ENCODE measurements around the gene RRBP1.
"Not testable (repeated sequence)": the region's sequence is repeated elsewhere in the genome, so short reads cannot be mapped to it uniquely, and the experiment has no call there.

The RRBP1 gene

DNA sequence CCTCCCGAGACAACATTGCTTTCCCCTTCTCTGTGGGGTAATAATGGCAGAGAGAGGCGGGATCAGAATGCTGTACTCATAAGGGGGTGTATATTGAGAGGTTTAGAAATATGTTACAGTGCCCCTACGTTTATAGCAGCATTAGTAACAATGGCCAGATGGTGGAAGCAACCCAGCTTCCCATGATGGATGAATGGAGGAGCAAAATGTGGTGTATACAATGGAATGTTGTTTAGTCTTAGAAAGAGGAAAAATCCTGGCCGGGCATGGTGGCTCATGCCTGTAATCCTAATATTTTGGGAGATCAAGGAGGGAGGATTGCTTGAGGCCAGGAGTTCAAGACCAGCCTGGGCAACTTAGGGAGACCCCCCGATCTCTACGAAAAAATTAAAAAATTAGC, 30.7 kb upstream of the RRBP1 start:
- no peak overlapping the region for H3K27ac ChIP-seq
- no peak for TF ChIP-seq ZFX (IDR thresholded peaks at IDR 0.05; ENCODE audit: borderline replicate concordance)
- no peak for TF ChIP-seq CTCF (IDR thresholded peaks at IDR 0.05)

GRCh38 chr20:17712201-17712600, 30.2 kb upstream of the RRBP1 start:
- no peak overlapping the region for H3K27ac ChIP-seq
- TF ChIP-seq CTCF (IDR thresholded peaks at IDR 0.05) = no peak
- no peak for TF ChIP-seq ZFX (IDR thresholded peaks at IDR 0.05; ENCODE audit: borderline replicate concordance)

DNA sequence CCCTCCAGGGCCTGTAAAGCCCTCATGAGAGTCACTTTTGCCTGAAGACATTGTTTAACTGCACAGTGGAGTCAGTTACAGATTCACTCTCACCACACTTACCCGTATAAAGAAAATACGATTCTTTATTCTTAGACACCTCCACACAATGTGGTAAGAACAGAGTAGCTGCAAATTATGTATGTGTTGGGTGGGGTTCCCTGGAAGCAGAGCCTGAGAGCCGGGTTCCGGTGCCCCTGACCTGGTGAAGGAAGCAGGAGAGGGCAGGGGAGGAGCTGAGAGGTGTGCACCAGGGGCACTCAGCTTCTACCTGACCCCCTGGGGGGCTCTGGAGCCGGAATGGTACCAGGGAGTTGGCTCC, 29.2 kb upstream of the RRBP1 start:
- TF ChIP-seq ZFX (IDR thresholded peaks at IDR 0.05; ENCODE audit: borderline replicate concordance) (no peak), CTCF (IDR thresholded peaks at IDR 0.05) (no peak)
- no peak overlapping the region for H3K27ac ChIP-seq

- H3K27ac ChIP-seq = no peak overlapping the region
- TF ChIP-seq CTCF (IDR thresholded peaks at IDR 0.05) = no peak
- TF ChIP-seq ZFX (IDR thresholded peaks at IDR 0.05; ENCODE audit: borderline replicate concordance) = no peak
Measured at GRCh38 chr20:17710379-17711266, 28.6 kb upstream of the RRBP1 start.

DNA sequence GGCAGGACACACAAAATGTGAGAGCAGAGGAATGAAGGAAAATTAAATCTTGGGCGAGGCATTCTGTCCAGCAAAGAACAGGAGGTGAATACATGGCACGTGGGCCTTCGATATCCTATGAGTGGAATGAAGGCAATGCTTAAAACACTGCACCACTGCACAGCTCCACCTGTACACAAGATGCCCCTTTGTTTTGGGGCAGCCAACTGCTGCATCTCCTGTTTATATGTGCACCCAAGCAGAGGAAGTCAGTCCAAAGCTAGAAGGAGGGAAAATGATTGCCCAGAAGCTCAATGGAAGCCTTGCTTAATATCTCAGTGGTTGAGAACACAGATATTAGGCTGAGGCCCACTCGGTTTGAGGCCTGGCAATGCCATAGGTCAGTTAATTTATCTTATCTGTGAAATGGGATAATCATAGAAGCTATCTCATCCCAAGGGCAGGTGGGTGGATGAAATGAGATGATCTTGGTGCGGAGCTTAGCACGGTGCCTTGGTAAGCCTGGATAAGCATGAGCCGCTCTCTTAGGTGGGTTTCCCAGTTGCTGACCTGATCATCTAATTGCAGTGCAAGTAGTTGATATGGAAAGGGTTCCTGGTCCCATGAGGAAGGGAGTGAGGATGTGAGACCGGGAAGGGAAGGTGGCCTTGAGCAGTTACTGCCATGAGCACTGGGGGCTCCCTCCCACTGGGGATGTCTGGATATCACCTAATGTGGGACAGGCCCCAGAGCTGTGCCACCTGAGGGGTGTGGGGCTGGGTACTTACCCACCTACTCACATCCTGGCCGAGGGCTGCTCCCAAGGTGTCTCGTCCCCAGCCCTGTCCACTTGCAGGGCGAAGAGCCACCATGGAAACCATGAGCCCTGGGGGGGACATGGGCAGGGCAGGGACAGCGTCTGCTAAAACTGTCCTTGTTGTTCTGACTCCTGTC, 27.6 kb upstream of the RRBP1 start:
- TF ChIP-seq ZFX (IDR thresholded peaks at IDR 0.05; ENCODE audit: borderline replicate concordance) (no peak), CTCF (IDR thresholded peaks at IDR 0.05) (no peak)
- H3K27ac ChIP-seq = no peak overlapping the region

- TF ChIP-seq CTCF (IDR thresholded peaks at IDR 0.05) = no peak
- no peak for TF ChIP-seq ZFX (IDR thresholded peaks at IDR 0.05; ENCODE audit: borderline replicate concordance)
Measured at GRCh38 chr20:17708675-17709360, 26.8 kb upstream of the RRBP1 start.

DNA sequence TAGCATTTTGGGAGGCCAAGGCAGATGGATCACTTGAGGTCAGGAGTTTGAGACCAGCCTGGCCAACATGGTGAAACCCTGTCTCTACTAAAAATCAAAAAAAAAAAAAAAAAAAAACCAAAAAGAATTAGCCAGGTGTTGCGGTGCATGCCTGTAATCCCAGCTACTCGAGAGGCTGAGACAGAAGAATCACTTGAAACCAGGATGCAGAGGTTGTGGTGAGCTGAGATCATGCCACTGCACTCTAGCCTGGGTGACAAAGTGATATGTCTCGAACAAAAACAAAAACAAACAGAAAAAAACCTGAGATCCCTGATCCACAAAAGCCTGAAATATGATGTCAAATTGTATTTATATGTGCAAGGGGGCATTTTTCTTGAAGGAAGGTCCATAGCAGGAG, 25.9 kb upstream of the RRBP1 start:
- H3K27ac ChIP-seq = not testable (repeated sequence)

More at GRCh38 chr20:17708675-17709360, 26.8 kb upstream of the RRBP1 start:
- H3K27ac ChIP-seq = no peak overlapping the region
